ENCODE measurements around the gene TCF25. TPM values are rescaled to one million over a fixed set of nuclear protein-coding genes. Genes with fewer than 3 reads are reported as not detected.
A peak's percentile ranks its signal among the peaks of the same experiment; 100 is the strongest.

The TCF25 gene
- total RNA-seq, 1 donor from 2014 or later, result 201 TPM

DNA sequence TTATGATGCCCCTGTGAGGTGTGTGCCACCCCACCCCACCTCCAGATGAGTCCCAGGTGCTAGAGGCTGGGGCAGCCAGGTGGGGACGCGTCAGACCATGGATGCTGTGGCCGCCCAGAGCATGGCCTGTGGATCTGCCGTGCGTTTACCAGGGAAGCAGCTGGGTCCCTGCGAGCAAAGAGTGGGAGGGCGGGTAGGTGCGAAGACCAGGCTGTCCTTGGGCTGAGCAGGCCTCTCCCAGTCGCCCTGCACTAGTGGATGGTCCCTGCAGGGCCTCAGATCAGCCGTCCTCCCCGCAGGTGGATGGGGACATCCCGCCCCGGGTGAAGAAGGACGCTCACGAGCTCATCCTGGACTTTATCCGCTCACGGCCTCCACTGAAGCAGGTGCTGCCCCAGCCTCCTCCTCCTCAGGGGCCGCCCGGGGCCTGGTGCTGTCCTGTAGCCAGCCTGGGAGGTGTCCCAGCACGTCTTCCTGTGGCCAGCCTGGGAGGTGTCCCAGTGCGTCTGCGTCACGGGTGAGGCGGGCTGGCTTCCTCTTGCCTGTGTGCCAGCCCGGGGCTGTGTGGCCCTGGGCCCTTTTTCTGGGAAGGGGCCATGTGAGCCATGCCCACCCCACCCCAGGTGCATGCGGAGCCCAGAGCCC is 18.0 kb upstream of the TCF25 start:
- Mint-ChIP-seq H3K27me3 (ENCODE audit: insufficient read depth) (peaks cover 3% of the 10 kb centered on the region), H3K9me3 (no peaks in the 10 kb centered on the region), H3K4me1 (ENCODE audit: low read depth) (no peaks in the 10 kb centered on the region), H3K4me3 (no peak overlapping the region), H3K27ac (no peak overlapping the region), H3K36me3 (ENCODE audit: low read depth) (no peaks in the 10 kb centered on the region)
- intact Hi-C loops (cut with micrococcal nuclease), result no loop called here
- DNase-seq (ENCODE audit: low spot score), result no peak

DNA sequence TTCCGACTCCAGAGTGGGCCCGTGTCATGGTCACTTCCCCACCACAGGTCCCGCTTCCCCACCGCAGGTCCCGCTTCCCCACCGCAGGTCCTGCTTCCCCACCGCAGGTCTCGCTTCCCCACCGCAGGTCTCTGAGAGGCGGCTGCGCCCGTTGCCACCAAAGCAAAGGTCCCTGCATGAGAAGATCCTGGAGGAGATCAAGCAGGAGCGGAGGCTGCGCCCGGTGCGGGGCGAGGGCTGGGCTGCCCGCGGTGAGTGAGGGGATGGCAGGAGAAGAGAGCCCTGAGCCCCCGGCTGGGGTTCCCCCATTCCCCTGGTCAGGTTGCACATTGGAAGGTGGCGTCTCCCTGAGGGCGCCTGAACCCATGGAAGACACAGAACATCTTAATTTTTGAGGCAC is 17.4 kb upstream of the TCF25 start:
- DNase-seq (ENCODE audit: low spot score), result no peak
- Mint-ChIP-seq H3K27me3 (ENCODE audit: insufficient read depth) (peaks cover 3% of the 10 kb centered on the region), H3K9me3 (no peaks in the 10 kb centered on the region), H3K4me1 (ENCODE audit: low read depth) (peaks cover 2% of the 10 kb centered on the region), H3K4me3 (no peak overlapping the region), H3K27ac (no peak overlapping the region), H3K36me3 (ENCODE audit: low read depth) (no peaks in the 10 kb centered on the region)
- intact Hi-C loops (cut with micrococcal nuclease), result no loop called here

DNA sequence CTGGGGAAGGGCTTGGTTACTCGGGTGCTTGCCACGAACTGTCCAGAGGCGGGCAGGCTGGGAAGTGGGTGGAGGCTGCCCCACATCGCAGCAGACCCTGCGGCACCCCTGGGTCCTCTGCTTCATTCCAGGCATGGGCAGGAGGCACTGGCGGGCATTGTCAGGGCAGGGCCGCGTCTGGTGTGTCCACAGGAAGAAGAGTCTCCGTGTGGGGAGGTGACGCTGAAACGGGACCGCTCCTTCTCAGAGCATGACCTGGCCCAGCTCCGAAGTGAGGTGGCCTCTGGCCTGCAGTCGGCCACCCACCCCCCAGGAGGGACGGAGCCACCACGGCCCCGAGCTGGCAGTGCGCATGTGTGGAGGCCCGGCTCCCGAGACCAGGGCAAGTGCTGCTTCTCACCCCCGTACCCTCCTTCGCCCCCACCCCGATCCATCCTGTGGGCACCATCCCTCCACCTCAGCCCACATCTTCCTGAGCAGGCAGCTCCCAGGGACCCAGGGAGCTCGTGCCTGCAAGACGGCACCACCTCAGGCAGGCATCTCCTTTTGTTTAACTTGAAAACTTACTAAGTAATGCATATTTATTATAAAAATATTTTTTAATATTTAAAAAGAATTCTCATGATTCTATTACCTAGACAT is 14.3 kb upstream of the TCF25 start:
- intact Hi-C loops (cut with micrococcal nuclease), result no loop called here
- no peak for DNase-seq (ENCODE audit: low spot score)
- H3K4me3 Mint-ChIP-seq, result no peak overlapping the region
- no peaks in the 10 kb centered on the region for H3K27me3 Mint-ChIP-seq (ENCODE audit: insufficient read depth)
- H3K9me3 Mint-ChIP-seq, result no peaks in the 10 kb centered on the region
- H3K4me1 Mint-ChIP-seq (ENCODE audit: low read depth), result peaks cover 25% of the 10 kb centered on the region
- no peak overlapping the region for H3K27ac Mint-ChIP-seq
- no peaks in the 10 kb centered on the region for H3K36me3 Mint-ChIP-seq (ENCODE audit: low read depth)

DNA sequence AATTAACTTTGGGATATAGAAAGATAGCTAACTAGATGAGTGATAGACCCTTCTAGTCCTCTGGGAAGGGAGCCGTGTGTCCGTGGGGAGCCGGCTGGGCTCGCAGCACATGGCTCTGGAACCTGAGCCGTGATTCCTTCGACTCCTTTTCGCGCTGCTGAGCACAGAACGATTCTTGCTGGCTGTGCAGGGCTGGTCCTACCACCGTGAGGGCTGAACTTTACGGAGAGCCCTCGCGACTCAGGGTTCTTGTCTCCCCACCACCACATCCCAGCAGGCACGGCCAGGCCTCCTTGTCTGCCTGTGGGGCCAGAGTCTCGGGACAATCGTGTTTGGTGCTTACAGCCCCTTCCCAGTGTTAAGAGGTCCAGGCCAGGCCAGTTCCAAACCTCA is 13.8 kb upstream of the TCF25 start:
- intact Hi-C loops (cut with micrococcal nuclease), result loop anchor here (1.0 to 2.0 kb wide), 3 partner anchors 15 to 135 kb away; partner anchors contain the start of gene FANCA
- DNase-seq (ENCODE audit: low spot score), result no peak

GRCh38 chr16:89860747-89861304 is 12.6 kb upstream of the TCF25 start:
- peak; percentile 71 for DNase-seq (ENCODE audit: low spot score)
- Mint-ChIP-seq H3K27ac (no peak overlapping the region), H3K27me3 (ENCODE audit: insufficient read depth) (no peaks in the 10 kb centered on the region), H3K4me1 (ENCODE audit: low read depth) (peaks cover 33% of the 10 kb centered on the region), H3K36me3 (ENCODE audit: low read depth) (peaks cover 5% of the 10 kb centered on the region), H3K4me3 (no peak overlapping the region), H3K9me3 (no peaks in the 10 kb centered on the region)
- intact Hi-C loops (cut with micrococcal nuclease), result loop anchor here (1.0 to 2.0 kb wide), 5 partner anchors 14 to 161 kb away; partner anchors contain the start of gene FANCA

More for the DNA sequence above, 13.8 kb upstream of the TCF25 start:
- Mint-ChIP-seq H3K36me3 (ENCODE audit: low read depth) (peaks cover 2% of the 10 kb centered on the region), H3K27ac (no peak overlapping the region), H3K27me3 (ENCODE audit: insufficient read depth) (no peaks in the 10 kb centered on the region), H3K4me1 (ENCODE audit: low read depth) (peaks cover 30% of the 10 kb centered on the region), H3K9me3 (no peaks in the 10 kb centered on the region), H3K4me3 (no peak overlapping the region)

DNA sequence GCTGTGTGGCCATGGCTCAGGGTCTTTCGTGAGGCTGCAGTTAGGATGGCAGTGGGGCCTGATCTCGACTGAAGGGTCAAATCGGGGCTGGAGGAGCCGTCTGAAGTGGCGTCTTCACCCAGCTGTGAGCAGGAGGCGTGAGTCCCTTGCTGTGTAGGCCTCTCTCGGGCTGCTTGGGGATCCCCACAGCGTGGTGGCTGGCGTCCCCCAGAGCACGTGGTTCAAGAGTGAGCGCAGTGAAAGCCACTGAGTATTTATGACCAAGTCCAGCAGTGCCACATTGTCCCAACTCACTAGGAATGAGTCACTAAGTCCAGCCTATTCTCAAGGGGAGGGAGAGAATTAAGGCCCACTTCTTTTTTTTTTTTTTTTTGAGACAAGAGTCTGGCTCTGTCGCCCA is 11.7 kb upstream of the TCF25 start:
- intact Hi-C loops (cut with micrococcal nuclease), result loop anchor here (1.0 to 2.0 kb wide), 3 partner anchors 13 to 161 kb away; no protein-coding TSS in a partner anchor
- H3K4me1 Mint-ChIP-seq (ENCODE audit: low read depth), result peaks cover 33% of the 10 kb centered on the region
- no peak overlapping the region for H3K4me3 Mint-ChIP-seq
- peaks cover 5% of the 10 kb centered on the region for H3K36me3 Mint-ChIP-seq (ENCODE audit: low read depth)
- no peaks in the 10 kb centered on the region for H3K27me3 Mint-ChIP-seq (ENCODE audit: insufficient read depth)
- H3K27ac Mint-ChIP-seq, result no peak overlapping the region
- DNase-seq (ENCODE audit: low spot score), result no peak
- no peaks in the 10 kb centered on the region for H3K9me3 Mint-ChIP-seq

DNA sequence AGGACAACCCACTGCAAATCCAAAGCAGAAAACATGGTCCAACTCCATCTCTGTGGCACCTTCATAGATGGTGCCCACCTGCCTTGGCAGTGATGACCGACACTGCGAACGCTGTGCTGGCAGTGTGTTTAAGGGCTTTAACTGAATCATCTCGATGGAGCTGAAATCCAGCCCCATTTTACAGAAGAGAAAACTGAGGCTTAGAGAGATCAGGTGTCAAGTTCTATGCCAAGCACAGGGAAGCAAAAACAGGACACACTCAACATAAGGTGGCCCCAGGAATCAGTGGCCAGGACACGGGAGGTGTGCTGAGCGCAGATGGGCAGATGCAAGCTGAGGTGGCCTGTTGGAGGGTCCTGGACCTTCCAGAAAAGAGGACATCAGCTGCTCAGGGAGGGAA is 10.7 kb upstream of the TCF25 start:
- peak overlapping the region; percentile 76 for H3K4me3 Mint-ChIP-seq
- H3K27ac Mint-ChIP-seq, result peak overlapping the region; percentile 97
- DNase-seq (ENCODE audit: low spot score), result no peak
- peaks cover 33% of the 10 kb centered on the region for H3K4me1 Mint-ChIP-seq (ENCODE audit: low read depth)
- no peaks in the 10 kb centered on the region for H3K27me3 Mint-ChIP-seq (ENCODE audit: insufficient read depth)
- intact Hi-C loops (cut with micrococcal nuclease), result no loop called here
- H3K9me3 Mint-ChIP-seq, result no peaks in the 10 kb centered on the region
- H3K36me3 Mint-ChIP-seq (ENCODE audit: low read depth), result peaks cover 7% of the 10 kb centered on the region

DNA sequence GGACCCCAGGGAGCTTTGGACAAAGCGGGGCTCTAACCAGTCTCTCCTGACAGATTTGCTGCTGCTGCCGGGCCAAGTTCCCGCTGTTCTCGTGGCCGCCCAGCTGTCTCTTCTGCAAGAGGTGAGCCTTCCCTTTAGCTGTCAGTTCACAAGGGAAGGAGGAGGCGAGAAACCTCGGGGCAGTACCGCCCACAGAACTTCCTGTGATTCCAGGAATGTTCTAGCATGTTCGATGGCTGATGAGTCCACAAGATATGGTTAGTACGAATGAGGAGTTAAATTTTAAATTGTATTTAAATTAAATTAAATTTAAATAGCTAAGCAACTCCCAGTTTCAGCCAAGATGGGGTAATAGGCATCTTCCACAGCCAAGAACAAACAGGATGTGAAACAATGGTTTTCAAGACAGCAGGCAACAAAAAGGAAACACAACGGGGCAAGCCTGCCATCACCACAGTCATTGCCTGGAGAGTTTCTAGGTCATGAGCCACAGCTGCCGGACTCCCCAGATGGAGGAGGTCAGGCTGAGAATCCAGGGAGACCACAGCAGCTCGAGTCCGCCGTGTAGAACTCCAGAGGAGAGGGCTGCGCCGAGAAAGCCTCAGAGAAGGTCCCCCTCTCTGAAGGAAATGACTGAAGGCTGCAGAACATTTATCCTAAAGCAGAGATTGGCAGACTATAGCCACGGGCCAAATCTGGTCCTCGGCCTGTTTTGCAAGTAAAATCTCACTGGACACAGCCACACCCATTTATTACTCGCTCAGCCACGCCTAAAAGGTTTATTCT is 9.5 kb upstream of the TCF25 start:
- intact Hi-C loops (cut with micrococcal nuclease), result loop anchor here (1.0 kb wide), 1 partner anchor 9 kb away; the partner anchor contains the start of gene TCF25
- Mint-ChIP-seq H3K9me3 (no peaks in the 10 kb centered on the region), H3K27me3 (ENCODE audit: insufficient read depth) (no peaks in the 10 kb centered on the region), H3K36me3 (ENCODE audit: low read depth) (peaks cover 11% of the 10 kb centered on the region), H3K4me3 (peak overlapping the region; percentile 76), H3K4me1 (ENCODE audit: low read depth) (peaks cover 33% of the 10 kb centered on the region), H3K27ac (peak overlapping the region; percentile 97)
- DNase-seq (ENCODE audit: low spot score), result peak; percentile 55

- Mint-ChIP-seq H3K36me3 (ENCODE audit: low read depth) (peaks cover 11% of the 10 kb centered on the region), H3K4me3 (peak overlapping the region; percentile 55), H3K4me1 (ENCODE audit: low read depth) (peaks cover 33% of the 10 kb centered on the region), H3K9me3 (no peaks in the 10 kb centered on the region), H3K27me3 (ENCODE audit: insufficient read depth) (no peaks in the 10 kb centered on the region), H3K27ac (peak overlapping the region; percentile 97)
- DNase-seq (ENCODE audit: low spot score), result no peak
- intact Hi-C loops (cut with micrococcal nuclease), result loop anchor here (1.0 kb wide), 1 partner anchor 9 kb away; the partner anchor contains the start of gene TCF25
Observed at GRCh38 chr16:89864527-89864820, 8.9 kb upstream of the TCF25 start.

GRCh38 chr16:89867918-89868317 is 5.5 kb upstream of the TCF25 start:
- Mint-ChIP-seq H3K4me1 (ENCODE audit: low read depth) (peaks cover 20% of the 10 kb centered on the region), H3K9me3 (no peaks in the 10 kb centered on the region), H3K36me3 (ENCODE audit: low read depth) (peaks cover 13% of the 10 kb centered on the region), H3K4me3 (no peak overlapping the region), H3K27ac (no peak overlapping the region), H3K27me3 (ENCODE audit: insufficient read depth) (peaks cover under 1% of the 10 kb centered on the region)
- no peak for DNase-seq (ENCODE audit: low spot score)
- intact Hi-C loops (cut with micrococcal nuclease), result no loop called here

DNA sequence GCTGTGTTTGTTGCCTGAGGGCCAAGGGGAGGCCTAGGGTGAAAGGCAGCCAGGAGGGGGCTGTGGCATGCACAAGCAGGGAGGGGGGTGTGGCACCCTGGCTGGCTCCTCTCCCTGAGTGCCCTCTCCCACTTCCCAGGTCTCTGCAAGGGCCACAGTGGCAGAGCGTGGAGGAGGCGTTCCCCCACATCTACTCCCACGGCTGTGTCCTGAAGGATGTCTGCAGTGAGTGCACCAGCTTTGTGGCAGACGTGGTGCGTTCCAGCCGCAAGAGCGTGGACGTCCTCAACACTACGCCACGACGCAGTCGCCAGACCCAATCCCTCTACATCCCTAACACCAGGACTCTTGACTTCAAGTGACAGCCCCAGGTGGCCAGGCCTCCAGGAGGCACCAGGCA is 3.5 kb upstream of the TCF25 start:
- Mint-ChIP-seq H3K36me3 (ENCODE audit: low read depth) (peaks cover 14% of the 10 kb centered on the region), H3K4me3 (no peak overlapping the region), H3K27me3 (ENCODE audit: insufficient read depth) (peaks cover 2% of the 10 kb centered on the region), H3K4me1 (ENCODE audit: low read depth) (peaks cover 7% of the 10 kb centered on the region), H3K9me3 (peaks cover under 1% of the 10 kb centered on the region), H3K27ac (no peak overlapping the region)
- intact Hi-C loops (cut with micrococcal nuclease), result loop anchor here (10.0 kb wide), 1 partner anchor 365 kb away; the partner anchor contains the start of gene SPG7
- no peak for DNase-seq (ENCODE audit: low spot score)

DNA sequence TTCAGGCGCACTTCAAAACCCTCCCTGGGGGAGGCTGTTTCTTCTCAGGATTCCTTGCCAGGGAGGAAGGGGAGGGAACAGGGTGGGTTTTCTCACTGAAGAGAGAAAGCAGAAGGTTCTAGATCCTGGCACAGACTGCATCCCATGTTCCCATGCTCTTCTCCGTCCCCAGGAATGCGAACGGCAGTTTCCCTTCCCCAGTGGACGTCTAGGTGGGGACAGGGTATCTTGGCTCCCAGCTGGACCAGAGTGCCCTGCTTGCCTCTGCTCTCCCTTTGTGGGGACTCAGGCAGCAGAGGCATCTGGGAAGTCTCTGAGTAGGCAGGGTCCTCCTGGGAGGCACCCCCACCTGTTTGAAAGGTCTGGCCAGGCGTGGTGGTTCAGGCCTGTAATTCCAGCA is 3.0 kb upstream of the TCF25 start:
- no peak for DNase-seq (ENCODE audit: low spot score)
- no peak overlapping the region for H3K27ac Mint-ChIP-seq
- H3K4me1 Mint-ChIP-seq (ENCODE audit: low read depth), result peaks cover 11% of the 10 kb centered on the region
- peaks cover 17% of the 10 kb centered on the region for H3K36me3 Mint-ChIP-seq (ENCODE audit: low read depth)
- peaks cover 6% of the 10 kb centered on the region for H3K9me3 Mint-ChIP-seq
- H3K4me3 Mint-ChIP-seq, result no peak overlapping the region
- intact Hi-C loops (cut with micrococcal nuclease), result loop anchor here (10.0 kb wide), 1 partner anchor 366 kb away; the partner anchor contains the start of gene SPG7
- peaks cover 2% of the 10 kb centered on the region for H3K27me3 Mint-ChIP-seq (ENCODE audit: insufficient read depth)
